SU-DHL-6 (cell line): ENCODE measurements around the gene BAX.

Experiments used
- EZH2phosphoT487 ChIP-seq: fragments of 200-600 bp; sonication (generic), shearing (Covaris generic); conservative IDR thresholded peaks from 2 replicates; pipeline ENCODE4 v1.6.1; 2018; ENCODE audit warnings: mild to moderate bottlenecking, antibody characterized with exemption, low read length, moderate library complexity, mixed read lengths
- TF ChIP-seq, protein P1 (sequence below): fragments of 200-600 bp; sonication (generic); IDR thresholded peaks from one replicate; pipeline ENCODE4 v1.5.1; 2017; ENCODE audit warnings: antibody characterized with exemption, mild to moderate bottlenecking, low read length, moderate library complexity; ENCODE audit not compliant: insufficient read depth, poor library complexity, severe bottlenecking

GRCh38 chr19:48906324-48906723, 48.4 kb upstream of the BAX start:
- TF ChIP-seq, protein P1, sequence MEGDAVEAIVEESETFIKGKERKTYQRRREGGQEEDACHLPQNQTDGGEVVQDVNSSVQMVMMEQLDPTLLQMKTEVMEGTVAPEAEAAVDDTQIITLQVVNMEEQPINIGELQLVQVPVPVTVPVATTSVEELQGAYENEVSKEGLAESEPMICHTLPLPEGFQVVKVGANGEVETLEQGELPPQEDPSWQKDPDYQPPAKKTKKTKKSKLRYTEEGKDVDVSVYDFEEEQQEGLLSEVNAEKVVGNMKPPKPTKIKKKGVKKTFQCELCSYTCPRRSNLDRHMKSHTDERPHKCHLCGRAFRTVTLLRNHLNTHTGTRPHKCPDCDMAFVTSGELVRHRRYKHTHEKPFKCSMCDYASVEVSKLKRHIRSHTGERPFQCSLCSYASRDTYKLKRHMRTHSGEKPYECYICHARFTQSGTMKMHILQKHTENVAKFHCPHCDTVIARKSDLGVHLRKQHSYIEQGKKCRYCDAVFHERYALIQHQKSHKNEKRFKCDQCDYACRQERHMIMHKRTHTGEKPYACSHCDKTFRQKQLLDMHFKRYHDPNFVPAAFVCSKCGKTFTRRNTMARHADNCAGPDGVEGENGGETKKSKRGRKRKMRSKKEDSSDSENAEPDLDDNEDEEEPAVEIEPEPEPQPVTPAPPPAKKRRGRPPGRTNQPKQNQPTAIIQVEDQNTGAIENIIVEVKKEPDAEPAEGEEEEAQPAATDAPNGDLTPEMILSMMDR, result no peak
- no peak for TF ChIP-seq EZH2phosphoT487
